GM12878 (cell line): ENCODE results near the gene SBNO2.

Source experiments
- JUNB ChIP-seq: IDR thresholded peaks from 2 replicates; pipeline ENCODE4 v1.6.1; 2016; ENCODE audit warnings: antibody characterized with exemption, mild to moderate bottlenecking
- JUND ChIP-seq: IDR thresholded peaks from 2 replicates; pipeline ENCODE4 v1.6.1; 2012; ENCODE audit warnings: low read depth, mild to moderate bottlenecking, low read length, improper control_type of control experiment, moderate library complexity
- NR2F1 ChIP-seq: fragments of 450-650 bp; conservative IDR thresholded peaks from 2 replicates; pipeline ENCODE4 v1.6.1; 2017; ENCODE audit warnings: mild to moderate bottlenecking
- POLR2AphosphoS5 ChIP-seq: IDR thresholded peaks from 2 replicates; pipeline ENCODE4 v1.6.1; 2011; ENCODE audit warnings: mild to moderate bottlenecking, low read length, inconsistent platforms
- RAD21 ChIP-seq: IDR thresholded peaks from 2 replicates; pipeline ENCODE4 v1.6.1; 2011; ENCODE audit warnings: mild to moderate bottlenecking, low read depth, low read length, moderate library complexity; ENCODE audit not compliant: insufficient read depth
- TF ChIP-seq, protein P1 (sequence below), 3 experiments: IDR thresholded peaks in 2 of 3; conservative IDR thresholded peaks in 1 of 3; 2 replicates each; pipeline ENCODE4 v1.5.1; 2011; ENCODE audit warnings: low read depth in 3 of 3, low read length in 3 of 3, mild to moderate bottlenecking in 3 of 3, control low read depth in 2 of 3, moderate library complexity in 2 of 3, inconsistent platforms in 1 of 3, mixed read lengths in 1 of 3; ENCODE audit not compliant: control insufficient read depth in 2 of 3, insufficient read depth in 1 of 3; ENCODE audit errors: extremely low read depth in 1 of 3
- TF ChIP-seq, protein P2 (sequence below): fragments of 450-650 bp; IDR thresholded peaks from 2 replicates; pipeline ENCODE4 v1.6.1; 2017; ENCODE audit warnings: mild to moderate bottlenecking

DNA sequence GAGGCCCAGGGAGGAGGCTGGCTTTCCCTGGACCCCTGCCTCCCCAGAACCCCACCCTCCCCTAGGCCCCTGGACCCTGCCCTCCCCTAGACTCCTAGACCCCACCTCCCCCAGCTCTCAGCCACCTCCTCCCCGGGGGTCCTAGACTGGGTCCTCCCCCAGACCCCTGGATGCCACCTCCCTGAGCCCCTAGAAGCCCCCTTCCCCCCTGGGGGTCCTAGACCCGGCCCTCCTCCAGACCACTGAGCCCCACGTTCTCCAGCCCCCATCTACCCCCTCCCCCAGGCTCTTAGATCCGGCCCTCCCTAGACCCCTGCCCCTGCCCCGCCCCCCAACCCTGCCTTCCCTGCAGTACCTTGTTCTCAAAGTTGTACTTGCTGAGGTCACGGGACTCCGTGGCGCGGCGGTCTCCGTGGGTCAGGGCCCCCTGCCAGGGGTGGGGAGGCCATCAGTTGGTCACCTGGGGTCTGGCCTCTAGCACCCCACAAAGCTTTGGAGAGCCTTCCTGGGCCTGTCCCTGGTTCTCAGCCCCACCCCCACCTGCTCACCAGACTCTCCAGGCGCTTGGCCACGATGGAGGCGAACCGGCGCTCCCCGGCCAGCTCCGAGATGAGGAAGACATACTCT, 62.3 kb downstream of the SBNO2 start:
- TF ChIP-seq, protein P1, sequence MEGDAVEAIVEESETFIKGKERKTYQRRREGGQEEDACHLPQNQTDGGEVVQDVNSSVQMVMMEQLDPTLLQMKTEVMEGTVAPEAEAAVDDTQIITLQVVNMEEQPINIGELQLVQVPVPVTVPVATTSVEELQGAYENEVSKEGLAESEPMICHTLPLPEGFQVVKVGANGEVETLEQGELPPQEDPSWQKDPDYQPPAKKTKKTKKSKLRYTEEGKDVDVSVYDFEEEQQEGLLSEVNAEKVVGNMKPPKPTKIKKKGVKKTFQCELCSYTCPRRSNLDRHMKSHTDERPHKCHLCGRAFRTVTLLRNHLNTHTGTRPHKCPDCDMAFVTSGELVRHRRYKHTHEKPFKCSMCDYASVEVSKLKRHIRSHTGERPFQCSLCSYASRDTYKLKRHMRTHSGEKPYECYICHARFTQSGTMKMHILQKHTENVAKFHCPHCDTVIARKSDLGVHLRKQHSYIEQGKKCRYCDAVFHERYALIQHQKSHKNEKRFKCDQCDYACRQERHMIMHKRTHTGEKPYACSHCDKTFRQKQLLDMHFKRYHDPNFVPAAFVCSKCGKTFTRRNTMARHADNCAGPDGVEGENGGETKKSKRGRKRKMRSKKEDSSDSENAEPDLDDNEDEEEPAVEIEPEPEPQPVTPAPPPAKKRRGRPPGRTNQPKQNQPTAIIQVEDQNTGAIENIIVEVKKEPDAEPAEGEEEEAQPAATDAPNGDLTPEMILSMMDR (IDR thresholded peaks at IDR 0.05 in 2 of 3, conservative IDR thresholded peaks at IDR 0.05 in 1 of 3; ENCODE audit: control insufficient read depth in 2 of 3, extremely low read depth in 1 of 3, insufficient read depth in 1 of 3, low read depth in 3 of 3, low read length in 3 of 3), result no peak
- TF ChIP-seq JUNB (no peak), NR2F1 (no peak), RAD21 (no peak), JUND (no peak), POLR2AphosphoS5 (no peak)
- TF ChIP-seq, protein P2, sequence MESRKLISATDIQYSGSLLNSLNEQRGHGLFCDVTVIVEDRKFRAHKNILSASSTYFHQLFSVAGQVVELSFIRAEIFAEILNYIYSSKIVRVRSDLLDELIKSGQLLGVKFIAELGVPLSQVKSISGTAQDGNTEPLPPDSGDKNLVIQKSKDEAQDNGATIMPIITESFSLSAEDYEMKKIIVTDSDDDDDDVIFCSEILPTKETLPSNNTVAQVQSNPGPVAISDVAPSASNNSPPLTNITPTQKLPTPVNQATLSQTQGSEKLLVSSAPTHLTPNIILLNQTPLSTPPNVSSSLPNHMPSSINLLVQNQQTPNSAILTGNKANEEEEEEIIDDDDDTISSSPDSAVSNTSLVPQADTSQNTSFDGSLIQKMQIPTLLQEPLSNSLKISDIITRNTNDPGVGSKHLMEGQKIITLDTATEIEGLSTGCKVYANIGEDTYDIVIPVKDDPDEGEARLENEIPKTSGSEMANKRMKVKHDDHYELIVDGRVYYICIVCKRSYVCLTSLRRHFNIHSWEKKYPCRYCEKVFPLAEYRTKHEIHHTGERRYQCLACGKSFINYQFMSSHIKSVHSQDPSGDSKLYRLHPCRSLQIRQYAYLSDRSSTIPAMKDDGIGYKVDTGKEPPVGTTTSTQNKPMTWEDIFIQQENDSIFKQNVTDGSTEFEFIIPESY, result no peak
